HCT116 (cell line): Measurements from ENCODE around the gene ASCC1. TPM values are rescaled to one million over a fixed set of nuclear protein-coding genes. Genes with fewer than 3 reads are reported as not detected.

Source experiments
- ATAC-seq: fragments of 200-7000 bp; cut with Tn5 transposase; 2 replicates; pipeline ENCODE4 v1.9.1; 2020; ENCODE audit warnings: mild to moderate bottlenecking, moderate library complexity
- BruUV-seq: library from RNA; stranded (reverse); fragments of 400-500 nt; replicated peaks from 2 replicates; lab custom pipeline; 2021; lab: Mats Ljungman, UMichigan
- CTCF ChIA-PET: fragments of 300-600 bp; sonication (Branson Sonifier 250); formaldehyde crosslinking; loops from one replicate; lab custom pipeline; 2021; ENCODE audit warnings: antibody characterized with exemption; lab: Charles Lee
- POLR2A ChIA-PET: fragments of 300-600, 350-600 bp; sonication (Branson Sonifier 250); formaldehyde crosslinking; loops from one replicate; lab custom pipeline; 2021; ENCODE audit warnings: antibody characterized with exemption; lab: Charles Lee
- RAD21 ChIA-PET, 2 experiments: fragments of 300-600 bp; sonication (Branson Sonifier 250); formaldehyde crosslinking; loops; one replicate each; lab custom pipeline; 2023; ENCODE audit warnings: low total read pairs in 2 of 2; ENCODE audit not compliant: uncharacterized antibody in 2 of 2, unreplicated experiment in 2 of 2, low non-redundant PET in 1 of 2; lab: Charles Lee
- DNase-seq: peaks from one replicate; pipeline ENCODE4 v3.0.0-alpha.2; 2010; ENCODE audit warnings: low read depth, low spot score
- H2AFZ ChIP-seq: fragments of 200-600 bp; shearing (Covaris generic), sonication (generic); 2 replicates; pipeline ENCODE4 v1.6.1; 2017; ENCODE audit warnings: low read depth, mixed run types, mixed read lengths, antibody characterized with exemption, low read length; ENCODE audit not compliant: poor library complexity, severe bottlenecking
- H3K27ac ChIP-seq: 2 replicates; pipeline ENCODE4 v1.5.1; 2012; ENCODE audit warnings: low read depth, low read length
- H3K27me3 ChIP-seq: fragments of 200-600 bp; sonication (generic); 2 replicates; pipeline ENCODE4 v1.6.1; 2016; ENCODE audit warnings: mixed run types, low read length, mixed read lengths; ENCODE audit not compliant: insufficient read depth
- H3K36me3 ChIP-seq, 2 experiments: fragments of 200-500 bp in 1 of 2; fragments of 200-600 bp in 1 of 2; sonication (Bioruptor generic) in 1 of 2; sonication (generic) in 1 of 2; 2 replicates each; pipeline versions ENCODE4 v1.5.1 to v1.6.1; 2014 to 2016; ENCODE audit warnings: low read length in 2 of 2, inconsistent platforms in 1 of 2, mixed read lengths in 1 of 2, mixed run types in 1 of 2; ENCODE audit not compliant: insufficient read depth in 2 of 2, control insufficient read depth in 1 of 2
- H3K4me1 ChIP-seq, 2 experiments: fragments of 200-600 bp in 1 of 2; sonication (generic) in 1 of 2; 2 replicates each; pipeline versions ENCODE4 v1.5.1 to v1.6.1; 2012 to 2017; ENCODE audit warnings: low read length in 2 of 2, inconsistent platforms in 1 of 2, mild to moderate bottlenecking in 1 of 2, mixed read lengths in 1 of 2, mixed run types in 1 of 2, moderate library complexity in 1 of 2; ENCODE audit not compliant: insufficient read depth in 2 of 2, control insufficient read depth in 1 of 2
- H3K4me2 ChIP-seq: fragments of 200-600 bp; sonication (generic); 2 replicates; pipeline ENCODE4 v1.6.1; 2017; ENCODE audit warnings: mixed run types, low read length, mixed read lengths
- H3K4me3 ChIP-seq, 2 experiments: fragments of 200-600 bp in 1 of 2; sonication (generic) in 1 of 2; replicated peaks in 1 of 2; 2 replicates each; pipeline ENCODE4 v1.5.1; 2011 to 2016; ENCODE audit warnings: low read length in 2 of 2, control low read depth in 1 of 2, low read depth in 1 of 2, mild to moderate bottlenecking in 1 of 2, mixed read lengths in 1 of 2, mixed run types in 1 of 2
- H3K79me2 ChIP-seq: fragments of 200-600 bp; sonication (generic); 2 replicates; pipeline ENCODE4 v1.6.1; 2017; ENCODE audit warnings: mild to moderate bottlenecking, mixed run types, low read length, moderate library complexity, mixed read lengths; ENCODE audit not compliant: insufficient read depth
- H3K9ac ChIP-seq: fragments of 200-600 bp; sonication (generic); 2 replicates; pipeline ENCODE4 v1.6.1; 2016; ENCODE audit warnings: low read length, mixed read lengths
- H3K9me2 ChIP-seq: fragments of 200-600 bp; sonication (generic), shearing (Covaris generic); 2 replicates; pipeline ENCODE4 v1.6.1; 2017; ENCODE audit warnings: mixed run types, mild to moderate bottlenecking, moderate library complexity; ENCODE audit not compliant: insufficient read depth
- H3K9me3 ChIP-seq, 2 experiments: fragments of 200-500 bp in 1 of 2; fragments of 200-600 bp in 1 of 2; sonication (Bioruptor generic) in 1 of 2; sonication (generic) in 1 of 2; 2 replicates each; pipeline ENCODE4 v1.6.1; 2014 to 2017; ENCODE audit warnings: low read length in 2 of 2, mixed read lengths in 2 of 2, inconsistent platforms in 1 of 2, low read depth in 1 of 2, mild to moderate bottlenecking in 1 of 2, mixed run types in 1 of 2, moderate library complexity in 1 of 2; ENCODE audit not compliant: control insufficient read depth in 1 of 2, insufficient read depth in 1 of 2
- H4K20me1 ChIP-seq: fragments of 200-600 bp; sonication (generic), shearing (Covaris generic); 2 replicates; pipeline ENCODE4 v1.6.1; 2017; ENCODE audit warnings: mixed run types, mild to moderate bottlenecking, moderate library complexity; ENCODE audit not compliant: insufficient read depth
- CEBPB ChIP-seq: IDR thresholded peaks from 2 replicates; pipeline ENCODE4 v1.6.1; 2012; ENCODE audit warnings: low read depth
- ELF1 ChIP-seq: IDR thresholded peaks from 2 replicates; pipeline ENCODE4 v1.6.1; 2012; ENCODE audit warnings: low read depth, borderline replicate concordance
- JUND ChIP-seq: IDR thresholded peaks from 2 replicates; pipeline ENCODE4 v1.6.1; 2012
- POLR2A ChIP-seq: IDR thresholded peaks from 2 replicates; pipeline ENCODE4 v1.7.0; 2011; ENCODE audit warnings: borderline replicate concordance; ENCODE audit not compliant: insufficient read depth, insufficient read length; ENCODE audit errors: extremely low read depth
- TCF7L2 ChIP-seq: IDR thresholded peaks from 2 replicates; pipeline ENCODE4 v1.7.0; 2011; ENCODE audit warnings: borderline replicate concordance, inconsistent platforms; ENCODE audit not compliant: insufficient read depth, insufficient read length; ENCODE audit errors: extremely low read depth
- YY1 ChIP-seq: IDR thresholded peaks from 2 replicates; pipeline ENCODE4 v1.6.1; 2011; ENCODE audit warnings: low read length, low read depth, moderate library complexity, mild to moderate bottlenecking; ENCODE audit not compliant: insufficient replicate concordance; ENCODE audit errors: extremely low read depth
- ZBTB33 ChIP-seq: IDR thresholded peaks from 2 replicates; pipeline ENCODE4 v1.6.1; 2011; ENCODE audit warnings: mild to moderate bottlenecking, low read length, moderate library complexity; ENCODE audit not compliant: insufficient replicate concordance; ENCODE audit errors: extremely low read depth
- intact Hi-C: fragments of 100-400 bp; cut with micrococcal nuclease; formaldehyde crosslinking; loops from 2 replicates; pipeline ENCODE4 v1.10.0; 2022
- total RNA-seq: library from RNA; stranded (reverse); gene quantifications from one replicate; pipeline ENCODE4 v1.2.1, GENCODE V29; 2021; ENCODE audit not compliant: unreplicated experiment

Gene ASCC1
- total RNA-seq, 1 experiment from 2014 or later = 34.5 TPM

GRCh38 chr10:72186258-72186981 lies 29.7 kb downstream of the ASCC1 start:
- H3K9me2 ChIP-seq = no peaks in the 10 kb centered on the region
- H3K4me3 ChIP-seq = no peak overlapping the region
- intact Hi-C loops = no loop called here
- ATAC-seq (no peak), DNase-seq (no peak)
- H3K4me2 ChIP-seq = no peak overlapping the region
- no peak overlapping the region for H3K27ac ChIP-seq
- H3K4me1 ChIP-seq = no peaks in the 10 kb centered on the region
- H3K36me3 ChIP-seq = peaks cover 0 to 9% of the 10 kb centered on the region in 2 experiments; a peak in 1 of 4 replicates
- H4K20me1 ChIP-seq = no peaks in the 10 kb centered on the region
- no TSS peak for BruUV-seq
- ChIA-PET POLR2A (no interaction called here), RAD21 (no interaction called here), CTCF (no interaction called here)
- no peaks in the 10 kb centered on the region for H3K27me3 ChIP-seq
- H3K79me2 ChIP-seq = no peaks in the 10 kb centered on the region
- H2AFZ ChIP-seq = no peak overlapping the region
- H3K9me3 ChIP-seq = peaks cover 0 to 9% of the 10 kb centered on the region in 2 experiments; a peak in 3 of 4 replicates
- TF ChIP-seq JUND = no peak
- no peak for TF ChIP-seq YY1
- no peak for TF ChIP-seq TCF7L2
- TF ChIP-seq CEBPB = no peak
- TF ChIP-seq ZBTB33 = no peak
- TF ChIP-seq POLR2A = no peak
- TF ChIP-seq ELF1 = no peak
- no peak overlapping the region for H3K9ac ChIP-seq
